ENCODE measurements around the gene EP400. TPM values are rescaled to one million over a fixed set of nuclear protein-coding genes. Genes with fewer than 3 reads are reported as not detected.
"Not testable (repeated sequence)": the region's sequence is repeated elsewhere in the genome, so short reads cannot be mapped to it uniquely, and the experiment has no call there.

EP400 gene
- total RNA-seq, 1 donor from 2014 or later: 55.2 TPM

DNA sequence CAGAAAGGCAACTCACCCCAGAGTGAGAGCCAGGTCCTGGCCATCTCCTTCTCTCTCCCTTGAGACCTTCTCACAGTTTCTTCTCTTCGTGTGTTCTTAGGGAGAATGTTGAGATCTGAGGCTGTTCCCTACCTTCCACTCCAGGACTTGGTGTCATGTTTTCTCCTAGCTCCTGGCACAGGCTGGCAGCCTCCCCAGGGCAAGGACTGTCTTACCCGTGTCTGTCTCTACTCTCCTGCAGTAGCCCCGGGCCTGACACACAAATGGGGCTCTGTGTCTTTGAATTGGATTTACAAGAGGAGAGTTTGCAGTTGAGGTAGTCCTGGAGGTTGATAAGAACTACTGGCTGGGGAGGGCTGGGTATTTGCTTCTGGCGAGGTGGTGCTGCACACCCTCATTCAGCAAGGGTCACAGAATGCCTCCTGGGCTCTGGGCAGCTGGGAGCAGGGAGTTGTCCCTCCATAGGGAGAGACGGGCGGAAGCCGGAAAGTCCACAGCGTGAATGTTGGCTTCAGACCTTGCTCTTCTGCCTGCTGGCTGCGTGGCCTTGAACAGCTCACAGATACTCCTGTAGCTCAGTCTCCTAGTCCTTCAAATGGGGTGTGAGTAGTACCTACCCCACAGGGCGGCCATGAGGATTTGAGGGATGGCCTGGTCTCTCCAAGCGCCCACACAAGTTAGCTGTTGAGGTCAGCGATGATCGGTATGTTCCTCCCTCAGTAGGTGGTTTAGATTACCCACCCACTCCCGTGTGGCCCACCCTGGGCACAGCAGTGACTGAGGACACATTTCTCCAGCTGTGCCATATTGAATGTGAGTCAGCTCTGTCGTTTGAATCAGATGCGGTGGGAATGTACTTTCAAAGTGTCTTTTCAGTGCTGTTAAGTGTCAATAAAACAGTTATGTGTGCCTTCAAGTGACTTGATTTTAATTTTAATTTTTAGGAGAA lies 10.2 kb downstream of the EP400 start:
- H3K36me3 Mint-ChIP-seq: peaks cover 7% of the 10 kb centered on the region
- TF ChIP-seq, protein P1, sequence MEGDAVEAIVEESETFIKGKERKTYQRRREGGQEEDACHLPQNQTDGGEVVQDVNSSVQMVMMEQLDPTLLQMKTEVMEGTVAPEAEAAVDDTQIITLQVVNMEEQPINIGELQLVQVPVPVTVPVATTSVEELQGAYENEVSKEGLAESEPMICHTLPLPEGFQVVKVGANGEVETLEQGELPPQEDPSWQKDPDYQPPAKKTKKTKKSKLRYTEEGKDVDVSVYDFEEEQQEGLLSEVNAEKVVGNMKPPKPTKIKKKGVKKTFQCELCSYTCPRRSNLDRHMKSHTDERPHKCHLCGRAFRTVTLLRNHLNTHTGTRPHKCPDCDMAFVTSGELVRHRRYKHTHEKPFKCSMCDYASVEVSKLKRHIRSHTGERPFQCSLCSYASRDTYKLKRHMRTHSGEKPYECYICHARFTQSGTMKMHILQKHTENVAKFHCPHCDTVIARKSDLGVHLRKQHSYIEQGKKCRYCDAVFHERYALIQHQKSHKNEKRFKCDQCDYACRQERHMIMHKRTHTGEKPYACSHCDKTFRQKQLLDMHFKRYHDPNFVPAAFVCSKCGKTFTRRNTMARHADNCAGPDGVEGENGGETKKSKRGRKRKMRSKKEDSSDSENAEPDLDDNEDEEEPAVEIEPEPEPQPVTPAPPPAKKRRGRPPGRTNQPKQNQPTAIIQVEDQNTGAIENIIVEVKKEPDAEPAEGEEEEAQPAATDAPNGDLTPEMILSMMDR (conservative IDR thresholded peaks at IDR 0.05): no peak
- peaks cover 25% of the 10 kb centered on the region for H3K4me1 Mint-ChIP-seq (ENCODE audit: unreplicated experiment)

DNA sequence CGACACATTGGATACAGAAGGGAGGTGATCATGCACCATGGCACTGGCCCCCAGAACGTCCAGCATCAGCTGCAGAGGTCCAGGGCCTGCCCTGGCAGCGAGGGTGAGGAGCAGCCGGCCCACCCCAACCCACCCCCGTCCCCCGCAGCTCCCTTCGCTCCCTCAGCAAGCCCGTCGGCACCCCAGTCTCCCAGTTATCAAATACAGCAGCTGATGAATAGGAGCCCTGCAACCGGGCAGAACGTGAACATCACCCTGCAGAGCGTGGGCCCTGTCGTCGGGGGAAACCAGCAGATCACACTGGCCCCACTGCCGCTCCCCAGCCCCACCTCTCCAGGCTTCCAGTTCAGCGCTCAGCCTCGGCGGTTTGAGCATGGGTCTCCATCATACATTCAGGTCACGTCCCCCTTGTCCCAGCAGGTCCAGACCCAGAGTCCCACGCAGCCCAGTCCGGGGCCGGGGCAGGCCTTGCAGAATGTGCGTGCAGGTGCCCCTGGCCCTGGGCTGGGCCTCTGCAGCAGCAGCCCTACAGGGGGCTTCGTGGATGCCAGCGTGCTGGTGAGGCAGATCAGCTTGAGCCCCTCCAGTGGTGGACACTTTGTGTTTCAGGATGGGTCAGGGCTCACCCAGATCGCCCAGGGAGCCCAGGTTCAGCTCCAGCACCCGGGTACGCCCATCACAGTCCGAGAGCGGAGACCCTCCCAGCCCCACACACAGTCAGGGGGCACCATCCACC lies 11.0 kb downstream of the EP400 start:
- H3K36me3 Mint-ChIP-seq; H3K9me3 Mint-ChIP-seq; H3K4me3 Mint-ChIP-seq; DNase-seq (ENCODE audit: extremely low spot score, unreplicated experiment); H3K27ac Mint-ChIP-seq; H3K27me3 Mint-ChIP-seq: not testable (repeated sequence)
- H3K4me1 Mint-ChIP-seq (ENCODE audit: unreplicated experiment): peaks cover 23% of the 10 kb centered on the region

More for the DNA sequence above, 10.2 kb downstream of the EP400 start:
- Mint-ChIP-seq H3K27me3 (no peaks in the 10 kb centered on the region), H3K4me3 (no peak overlapping the region), H3K9me3 (no peaks in the 10 kb centered on the region), H3K27ac (no peak overlapping the region)
- no peak for DNase-seq (ENCODE audit: extremely low spot score, unreplicated experiment)

DNA sequence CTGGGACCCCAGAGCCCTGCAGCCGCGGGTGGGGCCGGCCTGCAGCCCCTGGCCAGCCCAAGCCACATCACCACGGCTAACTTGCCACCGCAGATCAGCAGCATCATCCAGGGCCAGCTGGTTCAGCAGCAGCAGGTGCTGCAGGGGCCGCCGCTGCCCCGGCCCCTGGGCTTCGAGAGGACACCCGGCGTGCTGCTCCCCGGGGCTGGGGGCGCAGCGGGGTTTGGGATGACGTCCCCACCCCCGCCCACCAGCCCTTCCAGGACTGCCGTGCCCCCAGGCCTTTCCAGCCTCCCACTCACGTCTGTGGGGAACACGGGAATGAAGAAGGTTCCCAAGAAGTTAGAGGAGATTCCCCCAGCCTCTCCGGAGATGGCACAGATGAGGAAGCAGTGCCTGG lies 11.6 kb downstream of the EP400 start:
- peaks cover 17% of the 10 kb centered on the region for H3K4me1 Mint-ChIP-seq (ENCODE audit: unreplicated experiment)
- DNase-seq (ENCODE audit: extremely low spot score, unreplicated experiment); H3K4me3 Mint-ChIP-seq; H3K9me3 Mint-ChIP-seq; H3K27me3 Mint-ChIP-seq; H3K36me3 Mint-ChIP-seq; H3K27ac Mint-ChIP-seq: not testable (repeated sequence)

DNA sequence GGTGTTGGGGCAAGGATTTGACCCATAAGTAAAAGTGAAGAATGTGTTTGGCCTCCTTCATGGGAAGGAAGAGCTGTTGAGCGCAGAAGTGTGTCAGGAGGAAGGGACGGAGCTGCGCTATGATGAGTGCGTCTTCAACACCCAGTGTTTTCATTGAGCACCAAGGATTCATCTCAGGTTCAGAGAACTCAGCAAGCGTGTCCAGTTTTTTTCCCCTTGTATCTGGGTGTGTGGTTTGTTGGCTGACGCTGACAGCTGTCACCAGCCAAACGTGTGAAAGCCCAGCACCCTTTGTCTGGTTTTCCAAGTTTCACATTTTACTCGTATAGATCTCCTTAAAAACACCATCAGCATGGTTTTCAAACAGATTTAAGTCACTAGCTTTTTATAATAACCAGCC lies 12.3 kb downstream of the EP400 start:
- no peaks in the 10 kb centered on the region for H3K9me3 Mint-ChIP-seq
- H3K27me3 Mint-ChIP-seq: no peaks in the 10 kb centered on the region
- no peak for DNase-seq (ENCODE audit: extremely low spot score, unreplicated experiment)
- H3K36me3 Mint-ChIP-seq: peaks cover 3% of the 10 kb centered on the region
- H3K4me1 Mint-ChIP-seq (ENCODE audit: unreplicated experiment): peaks cover 14% of the 10 kb centered on the region
- TF ChIP-seq, protein P1 (conservative IDR thresholded peaks at IDR 0.05): no peak
- no peak overlapping the region for H3K27ac Mint-ChIP-seq
- no peak overlapping the region for H3K4me3 Mint-ChIP-seq

DNA sequence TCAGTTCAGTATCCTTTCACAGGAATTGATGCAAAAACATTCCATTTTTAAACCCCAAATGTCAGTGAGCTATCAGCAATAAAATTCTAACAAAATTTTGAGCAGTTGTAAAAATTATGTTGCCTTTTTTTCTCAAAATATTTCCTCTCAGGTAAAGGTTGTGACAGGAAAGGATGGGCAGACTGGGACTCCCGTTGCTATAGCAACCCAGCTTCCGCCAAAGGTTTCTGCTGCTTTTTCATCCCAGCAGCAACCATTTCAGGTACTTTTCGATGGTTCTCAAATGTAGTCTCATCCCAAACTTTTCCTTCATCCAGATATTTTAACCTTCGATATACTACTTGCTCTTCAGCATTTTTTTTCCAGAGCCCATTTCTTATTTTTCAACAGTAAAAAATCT lies 13.6 kb downstream of the EP400 start:
- TF ChIP-seq, protein P1 (conservative IDR thresholded peaks at IDR 0.05): no peak
- H3K27ac Mint-ChIP-seq: no peak overlapping the region
- no peak for DNase-seq (ENCODE audit: extremely low spot score, unreplicated experiment)
- H3K4me1 Mint-ChIP-seq (ENCODE audit: unreplicated experiment): peaks cover 7% of the 10 kb centered on the region
- H3K4me3 Mint-ChIP-seq: no peak overlapping the region
- H3K36me3 Mint-ChIP-seq: peaks cover 3% of the 10 kb centered on the region
- no peaks in the 10 kb centered on the region for H3K27me3 Mint-ChIP-seq
- H3K9me3 Mint-ChIP-seq: no peaks in the 10 kb centered on the region

DNA sequence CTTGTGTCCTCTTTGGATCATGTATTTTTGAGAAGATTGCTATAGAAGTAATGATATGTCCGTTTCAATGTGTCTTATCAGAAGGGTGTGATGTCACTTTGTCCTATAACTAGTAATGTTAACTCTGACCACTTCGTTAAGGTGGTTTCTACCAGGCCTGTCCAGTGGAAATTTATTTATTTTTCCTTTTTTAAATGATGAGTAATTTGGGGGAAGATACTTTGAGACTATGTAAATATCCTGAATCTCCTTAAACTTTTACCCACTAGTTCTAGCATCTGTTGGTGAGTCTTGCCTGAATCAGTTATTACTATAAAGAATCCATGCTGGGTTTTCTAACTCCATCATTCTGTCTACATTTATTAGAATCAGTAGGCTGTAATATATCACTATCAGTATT lies 15.3 kb downstream of the EP400 start:
- Mint-ChIP-seq H3K36me3 (peaks cover 3% of the 10 kb centered on the region), H3K27me3 (no peaks in the 10 kb centered on the region), H3K4me1 (ENCODE audit: unreplicated experiment) (no peaks in the 10 kb centered on the region), H3K9me3 (no peaks in the 10 kb centered on the region), H3K27ac (no peak overlapping the region), H3K4me3 (no peak overlapping the region)
- DNase-seq (ENCODE audit: extremely low spot score, unreplicated experiment): no peak
- TF ChIP-seq, protein P1 (conservative IDR thresholded peaks at IDR 0.05): no peak

Measured in type B pancreatic cell (in vitro differentiated cells).